ENCODE measurements around the gene PAOX. TPM values are rescaled to one million over a fixed set of nuclear protein-coding genes. Genes with fewer than 3 reads are reported as not detected.
A peak's percentile ranks its signal among the peaks of the same experiment; 100 is the strongest.

Gene PAOX
- total and polyA plus RNA-seq, 2 of the 13 experiments (the other 11 are each of a cell fraction or from before 2014, with no cell fraction given) = 0.49 to 0.77 TPM

DNA sequence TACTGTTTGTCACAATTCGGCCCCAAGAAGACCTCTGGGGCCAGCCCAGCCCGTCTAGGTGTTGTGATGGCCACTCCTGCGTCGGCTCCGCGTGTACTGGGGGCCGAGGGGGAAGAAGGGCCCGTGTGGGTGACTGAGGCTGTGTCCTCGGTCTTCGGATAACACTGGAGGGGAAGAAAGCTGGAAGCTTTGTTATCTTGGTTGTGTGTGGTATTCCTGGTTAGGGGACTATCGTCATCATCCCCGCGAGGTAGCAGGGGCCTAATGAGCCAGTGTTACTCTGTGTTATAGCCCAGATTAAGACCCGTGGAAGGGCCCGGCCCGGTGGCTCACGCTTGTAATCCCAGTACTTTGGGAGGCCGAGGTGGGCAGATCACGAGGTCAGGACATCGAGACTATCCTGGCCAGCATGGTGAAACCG, 15.7 kb downstream of the PAOX start (continued):
- TF ChIP-seq SETDB1 (CRISPR knock-in tag; IDR thresholded peaks at IDR 0.05; ENCODE audit: borderline replicate concordance) = 0 out of 2 replicates have a peak, but pooled peaks have one; percentile 9
- TF ChIP-seq SNAI1 (CRISPR knock-in tag; IDR thresholded peaks at IDR 0.05; ENCODE audit: borderline replicate concordance) = peak; percentile 40; the same call in 1 of the 2 replicates
- TF ChIP-seq ZFP36L1 (CRISPR knock-in tag; IDR thresholded peaks at IDR 0.05) = peak; percentile 76; the same call in 1 of the 2 replicates
- no peak for TF ChIP-seq CHD2 (IDR thresholded peaks at IDR 0.05; ENCODE audit: low read depth, low read length)
- TF ChIP-seq NFYC (CRISPR knock-in tag; IDR thresholded peaks at IDR 0.05) = no peak
- TF ChIP-seq SCMH1 (CRISPR knock-in tag; IDR thresholded peaks at IDR 0.05; ENCODE audit: borderline replicate concordance) = no peak
- no peak for TF ChIP-seq ZZZ3 (CRISPR knock-in tag; IDR thresholded peaks at IDR 0.05; ENCODE audit: borderline replicate concordance)
- TF ChIP-seq PAX8 (CRISPR knock-in tag; IDR thresholded peaks at IDR 0.05; ENCODE audit: borderline replicate concordance) = no peak
- TF ChIP-seq CENPBD1 (CRISPR knock-in tag; IDR thresholded peaks at IDR 0.05; ENCODE audit: borderline replicate concordance, low read depth) = no peak
- TF ChIP-seq ZNF225 (CRISPR knock-in tag; IDR thresholded peaks at IDR 0.05) = no peak
- TF ChIP-seq ZNF383 (CRISPR knock-in tag; IDR thresholded peaks at IDR 0.05; ENCODE audit: borderline replicate concordance) = no peak
- TF ChIP-seq ZNF432 (CRISPR knock-in tag; IDR thresholded peaks at IDR 0.05; ENCODE audit: borderline replicate concordance) = no peak
- TF ChIP-seq CC2D1A (CRISPR knock-in tag; IDR thresholded peaks at IDR 0.05) = no peak
- no peak for TF ChIP-seq TOE1 (CRISPR knock-in tag; IDR thresholded peaks at IDR 0.05)
- TF ChIP-seq ZNF510 (CRISPR knock-in tag; IDR thresholded peaks at IDR 0.05; ENCODE audit: low read depth) = no peak
- 0 out of 2 replicates have a peak, but pooled peaks have one; percentile 5 for TF ChIP-seq ZNF891 (CRISPR knock-in tag; IDR thresholded peaks at IDR 0.05)
- no peak for TF ChIP-seq ZNF572 (CRISPR knock-in tag; IDR thresholded peaks at IDR 0.05)

Data from HepG2 (cell line).